H1 (cell line): ENCODE measurements around the gene BSPH1. TPM values are rescaled to one million over a fixed set of nuclear protein-coding genes. Genes with fewer than 3 reads are reported as not detected.
A peak's percentile ranks its signal among the peaks of the same experiment; 100 is the strongest.

Experiments
- CTCF ChIA-PET: fragments of 300-600 bp; sonication (Branson Sonifier 250); formaldehyde crosslinking; loops from one replicate; lab custom pipeline; 2021; ENCODE audit not compliant: partially characterized antibody; lab: Charles Lee
- POLR2A ChIA-PET: fragments of 300-600 bp; sonication (Branson Sonifier 250); formaldehyde crosslinking; loops from one replicate; lab custom pipeline; 2021; ENCODE audit warnings: inconsistent platforms; ENCODE audit not compliant: partially characterized antibody; lab: Charles Lee
- DNase-seq, 2 experiments: peaks; one replicate each; pipeline versions ENCODE4 v3.0.0 to v3.0.0-alpha.2; 2010 to 2022; ENCODE audit warnings: low spot score in 2 of 2, low read depth in 1 of 2, mixed read lengths in 1 of 2
- FAIRE-seq: peaks from 2 replicates; lab custom pipeline; 2011; peaks lifted over from hg19 to GRCh38; lab: Jason Lieb, UNC
- H2AFZ ChIP-seq: 2 replicates; pipeline ENCODE4 v1.8.1; 2012; ENCODE audit warnings: low read length, inconsistent platforms
- H2AK5ac ChIP-seq: 2 replicates; pipeline ENCODE4 v1.6.1; 2013; ENCODE audit warnings: low read depth, low read length
- H2BK120ac ChIP-seq: replicated peaks from 2 replicates; pipeline ENCODE3; 2013; ENCODE audit warnings: low read depth, low read length, inconsistent platforms
- H2BK12ac ChIP-seq: 2 replicates; pipeline ENCODE4 v1.6.1; 2013; ENCODE audit warnings: low read depth, low read length
- H2BK15ac ChIP-seq: 2 replicates; pipeline ENCODE4 v1.6.1; 2013; ENCODE audit warnings: low read length
- H2BK20ac ChIP-seq: 2 replicates; pipeline ENCODE4 v1.6.1; 2013; ENCODE audit warnings: low read length
- H2BK5ac ChIP-seq: 2 replicates; pipeline ENCODE4 v1.6.1; 2013; ENCODE audit warnings: low read depth, low read length
- H3K14ac ChIP-seq: 2 replicates; pipeline ENCODE4 v1.6.1; 2013; ENCODE audit warnings: inconsistent platforms; ENCODE audit not compliant: insufficient read length
- H3K18ac ChIP-seq: 2 replicates; pipeline ENCODE4 v1.6.1; 2013; ENCODE audit warnings: low read length; ENCODE audit errors: extremely low read depth
- H3K23ac ChIP-seq: 2 replicates; pipeline ENCODE4 v1.6.1; 2013; ENCODE audit warnings: inconsistent platforms; ENCODE audit not compliant: insufficient read length
- H3K23me2 ChIP-seq: 2 replicates; pipeline ENCODE4 v1.6.1; 2013; ENCODE audit warnings: low read depth, low read length
- H3K27ac ChIP-seq: 2 replicates; pipeline ENCODE4 v1.6.1; 2011; ENCODE audit warnings: low read depth, low read length, inconsistent platforms
- H3K27me3 ChIP-seq, 4 experiments: replicated peaks in 1 of 4; 1 replicate in 1 of 4; 2 replicates in 3 of 4; pipeline versions ENCODE4 v1.6.1 to v1.8.1; 2011 to 2013; ENCODE audit warnings: low read length in 3 of 4, mild to moderate bottlenecking in 3 of 4, inconsistent platforms in 2 of 4, mixed read lengths in 2 of 4, moderate library complexity in 1 of 4; ENCODE audit not compliant: control insufficient read depth in 3 of 4, insufficient read depth in 3 of 4; ENCODE audit errors: extremely low read depth in 1 of 4
- H3K36me3 ChIP-seq, 4 experiments: 2 replicates each; pipeline versions ENCODE4 v1.6.1 to v1.8.1; 2011 to 2013; ENCODE audit warnings: mild to moderate bottlenecking in 4 of 4, low read length in 3 of 4, moderate library complexity in 2 of 4, control low read depth in 1 of 4, inconsistent platforms in 1 of 4; ENCODE audit not compliant: insufficient read depth in 4 of 4, control insufficient read depth in 2 of 4
- H3K4ac ChIP-seq: replicated peaks from 2 replicates; pipeline ENCODE3; 2013; ENCODE audit warnings: low read length, low read depth, mixed read lengths, inconsistent platforms; ENCODE audit not compliant: insufficient read length
- H3K4me1 ChIP-seq, 4 experiments: replicated peaks in 1 of 4; 1 replicate in 1 of 4; 2 replicates in 3 of 4; pipeline versions ENCODE4 v1.6.1 to v1.8.1; 2011 to 2013; ENCODE audit warnings: low read length in 3 of 4, inconsistent platforms in 2 of 4, mixed read lengths in 1 of 4; ENCODE audit not compliant: insufficient read depth in 4 of 4, control insufficient read depth in 3 of 4
- H3K4me2 ChIP-seq, 2 experiments: 2 replicates each; pipeline versions ENCODE4 v1.6.1 to v1.8.1; 2011 to 2013; ENCODE audit warnings: low read depth in 2 of 2, low read length in 2 of 2, control low read depth in 1 of 2, inconsistent platforms in 1 of 2, mild to moderate bottlenecking in 1 of 2; ENCODE audit not compliant: insufficient read depth in 1 of 2
- H3K4me3 ChIP-seq, 4 experiments: fragments of 200-600, 300-600 bp in 1 of 4; sonication (generic), shearing (Covaris generic), sonication (Bioruptor Twin) in 1 of 4; 2 replicates each; pipeline versions ENCODE4 v1.5.1 to v1.8.1; 2011 to 2016; ENCODE audit warnings: low read length in 4 of 4, low read depth in 3 of 4, control low read depth in 2 of 4, inconsistent platforms in 2 of 4, mild to moderate bottlenecking in 2 of 4, mixed read lengths in 1 of 4, moderate library complexity in 1 of 4; ENCODE audit not compliant: insufficient read depth in 2 of 4; ENCODE audit errors: extremely low read depth in 1 of 4
- H3K56ac ChIP-seq: replicated peaks from 2 replicates; pipeline ENCODE3; 2013; ENCODE audit warnings: low read depth, mild to moderate bottlenecking, mixed read lengths, low read length, inconsistent platforms; ENCODE audit not compliant: insufficient read length
- H3K79me1 ChIP-seq: 2 replicates; pipeline ENCODE4 v1.6.1; 2013; ENCODE audit warnings: low read depth, low read length, control low read depth
- H3K79me2 ChIP-seq, 2 experiments: 2 replicates each; pipeline versions ENCODE4 v1.6.1 to v1.8.1; 2012 to 2013; ENCODE audit warnings: low read length in 2 of 2, mild to moderate bottlenecking in 2 of 2, inconsistent platforms in 1 of 2; ENCODE audit not compliant: insufficient read depth in 2 of 2, control insufficient read depth in 1 of 2
- H3K9ac ChIP-seq, 4 experiments: replicated peaks in 1 of 4; 1 replicate in 1 of 4; 2 replicates in 3 of 4; pipeline versions ENCODE4 v1.6.1 to v1.8.1; 2011 to 2013; ENCODE audit warnings: low read depth in 3 of 4, low read length in 3 of 4, control low read depth in 2 of 4, mild to moderate bottlenecking in 2 of 4, moderate library complexity in 2 of 4, inconsistent platforms in 1 of 4; ENCODE audit errors: extremely low read depth in 1 of 4
- H3K9me3 ChIP-seq, 2 experiments: 2 replicates each; pipeline versions ENCODE4 v1.6.1 to v1.8.1; 2012 to 2013; ENCODE audit warnings: mild to moderate bottlenecking in 2 of 2, moderate library complexity in 2 of 2, control low read depth in 1 of 2, inconsistent platforms in 1 of 2, low read depth in 1 of 2, low read length in 1 of 2, mixed read lengths in 1 of 2; ENCODE audit not compliant: insufficient read depth in 2 of 2
- H4K20me1 ChIP-seq, 2 experiments: replicated peaks in 1 of 2; 2 replicates each; pipeline versions ENCODE3 to v1.8.1; 2011 to 2013; ENCODE audit warnings: inconsistent platforms in 2 of 2, low read length in 2 of 2, mild to moderate bottlenecking in 1 of 2; ENCODE audit not compliant: insufficient read depth in 2 of 2, control insufficient read depth in 1 of 2
- H4K5ac ChIP-seq: 2 replicates; pipeline ENCODE4 v1.6.1; 2013; ENCODE audit warnings: low read length, low read depth, mixed read lengths, inconsistent platforms; ENCODE audit not compliant: insufficient read length
- H4K8ac ChIP-seq: 2 replicates; pipeline ENCODE4 v1.8.0; 2013; ENCODE audit warnings: mild to moderate bottlenecking, moderate library complexity, low read length, inconsistent platforms; ENCODE audit not compliant: insufficient read depth; ENCODE audit errors: extremely low read depth
- H4K91ac ChIP-seq: replicated peaks from 2 replicates; pipeline ENCODE3; 2013; ENCODE audit warnings: low read length, mixed read lengths, inconsistent platforms; ENCODE audit not compliant: insufficient read length
- HDAC6 ChIP-seq: IDR thresholded peaks from one replicate; pipeline ENCODE4 v1.7.1; 2012; ENCODE audit warnings: low read depth, mild to moderate bottlenecking, inconsistent platforms, low read length, moderate library complexity
- KDM1A ChIP-seq: fragments of 200-600, 300-600 bp; sonication (generic); IDR thresholded peaks from 2 replicates; pipeline ENCODE4 v1.7.1; 2016; ENCODE audit warnings: mild to moderate bottlenecking, low read length, borderline replicate concordance
- WGBS, 2 experiments: shearing (Covaris generic) in 1 of 2; methylation state at CpG; one replicate each; pipeline versions ENCODE4 v1.1.6 to v1.1.7; 2013 to 2015; ENCODE audit warnings: low lambda C conversion rate in 2 of 2, mixed read lengths in 2 of 2, inconsistent platforms in 1 of 2, low coverage in 1 of 2, missing lambda C conversion rate in 1 of 2; ENCODE audit not compliant: insufficient replicate concordance in 2 of 2, insufficient coverage in 1 of 2, insufficient read length in 1 of 2; ENCODE audit errors: extremely low coverage in 1 of 2, missing lambda C conversion rate in 1 of 2; 5-methylcytosine and 5-hydroxymethylcytosine counted together
- polyA plus RNA-seq, 7 experiments: library from polyadenylated mRNA; depleted of rRNA in 3 of 7; stranded (reverse) in 5 of 7; unstranded in 2 of 7; fragments of >200 nt in 5 of 7; fragments of 200-250 nt in 2 of 7; gene quantifications; 1 replicate in 5 of 7; 2 replicates in 1 of 7; 4 replicates in 1 of 7; pipeline versions ENCODE4 v1.2.1 to v1.2.3, GENCODE V29; 2011 to 2013; ENCODE audit warnings: missing spikeins in 2 of 7, mixed read lengths in 2 of 7
- total RNA-seq: library from RNA; stranded (reverse); fragmentation: NEBNext Ultra II Directional; extraction: Animal tissue kit (Norgen Biotek cat#: 25700); gene quantifications from 2 replicates; pipeline ENCODE4 v1.2.1, GENCODE V29; 2021

BSPH1 gene
- total and polyA plus RNA-seq, 2 of the 8 experiments (the other 6 are each of a cell fraction or from before 2014, with no cell fraction given): not detected

DNA sequence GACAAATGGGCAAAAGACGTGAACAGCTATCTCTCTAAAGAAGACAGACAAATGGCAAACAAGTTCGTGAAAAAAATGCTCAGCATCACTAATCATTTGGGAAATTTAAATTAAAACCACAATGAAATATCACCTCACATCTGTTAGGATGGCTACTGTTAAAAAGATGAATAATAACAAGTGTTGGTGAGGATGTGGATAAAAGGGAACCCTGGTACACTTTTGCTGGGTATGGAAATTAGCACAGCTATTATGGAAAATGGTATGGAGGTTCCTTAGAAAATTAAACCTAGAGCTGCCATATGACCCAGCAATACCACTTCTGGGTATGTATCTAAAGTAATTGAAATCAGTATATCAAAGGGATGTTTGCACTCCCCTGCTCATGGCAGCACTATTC lies 44.8 kb upstream of the BSPH1 start:
- Histone ChIP-seq H2BK120ac (no peak overlapping the region), H3K4me3 (no peak overlapping the region), H3K23me2 (no peaks in the 10 kb centered on the region; the same call in 1 of the 2 replicates), H3K18ac (no peak overlapping the region), H4K8ac (no peak overlapping the region), H3K79me1 (no peaks in the 10 kb centered on the region), H3K27me3 (no peaks in the 10 kb centered on the region), H3K4ac (no peak overlapping the region), H2AFZ (no peak overlapping the region), H3K9ac (no peak overlapping the region), H3K27ac (no peak overlapping the region), H2BK12ac (no peak overlapping the region), H4K5ac (no peak overlapping the region), H2AK5ac (no peak overlapping the region), H2BK20ac (no peak overlapping the region), H4K20me1 (no peaks in the 10 kb centered on the region), H2BK15ac (no peak overlapping the region), H3K4me2 (no peak overlapping the region), H3K56ac (no peak overlapping the region), H3K23ac (no peak overlapping the region), H3K14ac (no peak overlapping the region), H3K36me3 (no peaks in the 10 kb centered on the region), H3K79me2 (no peaks in the 10 kb centered on the region), H4K91ac (no peak overlapping the region), H2BK5ac (no peak overlapping the region), H3K4me1 (no peaks in the 10 kb centered on the region), H3K9me3 (peaks cover 4 to 8% of the 10 kb centered on the region in 2 experiments; a peak in 2 of 4 replicates)
- ChIA-PET POLR2A (no interaction called here), CTCF (interaction anchor here (0.6 kb wide), 1 partner anchor 14 kb away, joined by 3 read pairs; no protein-coding TSS in a partner anchor)
- WGBS, 2 experiments: 77% methylated on average over 2 of the region's 2 CpGs; no CpG with 5 or more reads in 1 of the 2 experiments
- DNase-seq (no peak), FAIRE-seq (no peak)
- no peak for TF ChIP-seq HDAC6
- peak; percentile 43; the same call in 1 of the 2 replicates for TF ChIP-seq KDM1A
